Liver (tissue), 3 donors: ENCODE data around the gene TOMM7.
A peak's percentile ranks its signal among the peaks of the same experiment; 100 is the strongest.

Experiments
- EGR1 ChIP-seq, 2 donors: IDR thresholded peaks; 2 replicates each; pipeline ENCODE4 v1.6.1; 2016 to 2018; ENCODE audit warnings: antibody characterized with exemption in 2 of 2, low read depth in 2 of 2
- HNF4A ChIP-seq, 2 donors: conservative IDR thresholded peaks; 2 replicates each; pipeline ENCODE4 v1.6.1; 2016; ENCODE audit warnings: antibody characterized with exemption in 2 of 2, mild to moderate bottlenecking in 2 of 2
- SP1 ChIP-seq: IDR thresholded peaks from 2 replicates; pipeline ENCODE4 v1.6.1; 2018; ENCODE audit warnings: antibody characterized with exemption, mild to moderate bottlenecking
- TF ChIP-seq, protein P1 (sequence below): IDR thresholded peaks from 2 replicates; pipeline ENCODE4 v1.6.1; 2016; ENCODE audit warnings: antibody characterized with exemption
- TF ChIP-seq, protein P2 (sequence below): fragments of 150-350 bp; IDR thresholded peaks from 2 replicates; pipeline ENCODE4 v1.5.1; 2017; ENCODE audit warnings: improper control_type of control experiment, low read depth, low read length; ENCODE audit not compliant: missing input control
- TF ChIP-seq, protein P3 (sequence below): IDR thresholded peaks from 2 replicates; pipeline ENCODE4 v1.6.1; 2016; ENCODE audit warnings: antibody characterized with exemption, mild to moderate bottlenecking
- TF ChIP-seq, protein P4 (sequence below): IDR thresholded peaks from 2 replicates; pipeline ENCODE4 v1.6.1; 2016; ENCODE audit warnings: antibody characterized with exemption
- donor health status: healthy.
- donor health status: healthy.

DNA sequence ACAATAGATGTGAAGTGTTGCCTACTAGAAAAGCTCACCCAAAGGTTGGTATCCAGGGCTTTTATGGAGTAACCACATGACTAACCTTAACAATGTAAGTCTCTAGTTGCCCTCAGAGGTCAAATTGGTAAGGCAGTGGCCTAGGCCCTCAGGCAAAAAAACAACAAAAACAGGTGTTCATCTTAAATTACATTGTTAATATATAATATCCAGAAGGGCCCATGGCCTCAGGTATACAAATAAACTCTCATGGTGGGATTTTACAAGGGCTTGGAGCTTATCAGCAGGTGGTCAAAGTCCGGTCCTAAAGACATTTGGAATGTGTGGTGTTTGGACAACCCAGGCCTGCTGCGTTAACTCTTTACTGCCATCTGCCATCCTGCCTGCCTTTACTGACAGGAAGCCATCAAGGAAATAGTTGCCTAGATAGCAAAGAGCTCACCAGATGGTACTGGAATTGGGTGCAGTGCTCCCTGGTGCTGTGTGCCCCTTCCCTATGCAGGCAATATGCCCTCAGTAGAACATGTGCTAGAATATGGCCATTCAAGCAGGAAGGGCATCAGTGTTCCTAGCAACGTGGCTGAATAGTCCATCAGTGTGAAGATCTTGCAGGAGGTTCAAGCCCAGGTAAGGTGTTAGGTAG lies 36.2 kb downstream of the TOMM7 start:
- TF ChIP-seq HNF4A (conservative IDR thresholded peaks at IDR 0.05) (peak; percentile 78), SP1 (peak; percentile 58), EGR1 (IDR thresholded peaks at IDR 0.05; ENCODE audit: low read depth in 2 of 2) (no peak)
- TF ChIP-seq, protein P1, sequence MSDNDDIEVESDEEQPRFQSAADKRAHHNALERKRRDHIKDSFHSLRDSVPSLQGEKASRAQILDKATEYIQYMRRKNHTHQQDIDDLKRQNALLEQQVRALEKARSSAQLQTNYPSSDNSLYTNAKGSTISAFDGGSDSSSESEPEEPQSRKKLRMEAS, result no peak
- TF ChIP-seq, protein P2, sequence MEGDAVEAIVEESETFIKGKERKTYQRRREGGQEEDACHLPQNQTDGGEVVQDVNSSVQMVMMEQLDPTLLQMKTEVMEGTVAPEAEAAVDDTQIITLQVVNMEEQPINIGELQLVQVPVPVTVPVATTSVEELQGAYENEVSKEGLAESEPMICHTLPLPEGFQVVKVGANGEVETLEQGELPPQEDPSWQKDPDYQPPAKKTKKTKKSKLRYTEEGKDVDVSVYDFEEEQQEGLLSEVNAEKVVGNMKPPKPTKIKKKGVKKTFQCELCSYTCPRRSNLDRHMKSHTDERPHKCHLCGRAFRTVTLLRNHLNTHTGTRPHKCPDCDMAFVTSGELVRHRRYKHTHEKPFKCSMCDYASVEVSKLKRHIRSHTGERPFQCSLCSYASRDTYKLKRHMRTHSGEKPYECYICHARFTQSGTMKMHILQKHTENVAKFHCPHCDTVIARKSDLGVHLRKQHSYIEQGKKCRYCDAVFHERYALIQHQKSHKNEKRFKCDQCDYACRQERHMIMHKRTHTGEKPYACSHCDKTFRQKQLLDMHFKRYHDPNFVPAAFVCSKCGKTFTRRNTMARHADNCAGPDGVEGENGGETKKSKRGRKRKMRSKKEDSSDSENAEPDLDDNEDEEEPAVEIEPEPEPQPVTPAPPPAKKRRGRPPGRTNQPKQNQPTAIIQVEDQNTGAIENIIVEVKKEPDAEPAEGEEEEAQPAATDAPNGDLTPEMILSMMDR, result no peak
- TF ChIP-seq, protein P3, sequence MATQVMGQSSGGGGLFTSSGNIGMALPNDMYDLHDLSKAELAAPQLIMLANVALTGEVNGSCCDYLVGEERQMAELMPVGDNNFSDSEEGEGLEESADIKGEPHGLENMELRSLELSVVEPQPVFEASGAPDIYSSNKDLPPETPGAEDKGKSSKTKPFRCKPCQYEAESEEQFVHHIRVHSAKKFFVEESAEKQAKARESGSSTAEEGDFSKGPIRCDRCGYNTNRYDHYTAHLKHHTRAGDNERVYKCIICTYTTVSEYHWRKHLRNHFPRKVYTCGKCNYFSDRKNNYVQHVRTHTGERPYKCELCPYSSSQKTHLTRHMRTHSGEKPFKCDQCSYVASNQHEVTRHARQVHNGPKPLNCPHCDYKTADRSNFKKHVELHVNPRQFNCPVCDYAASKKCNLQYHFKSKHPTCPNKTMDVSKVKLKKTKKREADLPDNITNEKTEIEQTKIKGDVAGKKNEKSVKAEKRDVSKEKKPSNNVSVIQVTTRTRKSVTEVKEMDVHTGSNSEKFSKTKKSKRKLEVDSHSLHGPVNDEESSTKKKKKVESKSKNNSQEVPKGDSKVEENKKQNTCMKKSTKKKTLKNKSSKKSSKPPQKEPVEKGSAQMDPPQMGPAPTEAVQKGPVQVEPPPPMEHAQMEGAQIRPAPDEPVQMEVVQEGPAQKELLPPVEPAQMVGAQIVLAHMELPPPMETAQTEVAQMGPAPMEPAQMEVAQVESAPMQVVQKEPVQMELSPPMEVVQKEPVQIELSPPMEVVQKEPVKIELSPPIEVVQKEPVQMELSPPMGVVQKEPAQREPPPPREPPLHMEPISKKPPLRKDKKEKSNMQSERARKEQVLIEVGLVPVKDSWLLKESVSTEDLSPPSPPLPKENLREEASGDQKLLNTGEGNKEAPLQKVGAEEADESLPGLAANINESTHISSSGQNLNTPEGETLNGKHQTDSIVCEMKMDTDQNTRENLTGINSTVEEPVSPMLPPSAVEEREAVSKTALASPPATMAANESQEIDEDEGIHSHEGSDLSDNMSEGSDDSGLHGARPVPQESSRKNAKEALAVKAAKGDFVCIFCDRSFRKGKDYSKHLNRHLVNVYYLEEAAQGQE, result no peak
- TF ChIP-seq, protein P4, sequence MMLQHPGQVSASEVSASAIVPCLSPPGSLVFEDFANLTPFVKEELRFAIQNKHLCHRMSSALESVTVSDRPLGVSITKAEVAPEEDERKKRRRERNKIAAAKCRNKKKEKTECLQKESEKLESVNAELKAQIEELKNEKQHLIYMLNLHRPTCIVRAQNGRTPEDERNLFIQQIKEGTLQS, result no peak
